ENCODE measurements around the gene HAPLN1. TPM values are rescaled to one million over a fixed set of nuclear protein-coding genes. Genes with fewer than 3 reads are reported as not detected.

The HAPLN1 gene
- total RNA-seq, 1 donor from 2014 or later = 114 TPM

DNA sequence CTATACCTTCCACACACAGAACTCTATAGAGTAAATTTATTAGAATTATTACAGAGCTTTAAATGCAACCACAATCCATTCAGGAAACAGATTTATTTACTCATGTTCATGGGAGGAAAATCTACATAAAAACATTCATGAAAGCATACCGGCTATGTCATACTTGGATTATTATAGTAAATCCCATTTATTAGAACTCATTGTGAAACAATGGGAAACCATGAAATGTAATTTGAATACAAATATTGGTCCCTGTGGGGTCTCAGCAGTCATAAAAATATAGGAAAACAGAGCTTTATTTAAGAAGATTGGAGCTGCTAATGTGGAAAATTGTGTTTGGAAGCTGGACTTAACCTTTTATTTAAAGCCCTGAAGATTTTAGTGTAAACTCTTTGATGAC lies 80.7 kb downstream of the HAPLN1 start:
- Mint-ChIP-seq H3K9me3 (ENCODE audit: unreplicated experiment) (no peaks in the 10 kb centered on the region), H3K4me1 (ENCODE audit: unreplicated experiment) (peaks cover 9% of the 10 kb centered on the region), H3K4me3 (ENCODE audit: unreplicated experiment) (no peak overlapping the region), H3K27me3 (ENCODE audit: unreplicated experiment) (no peaks in the 10 kb centered on the region), H3K36me3 (ENCODE audit: unreplicated experiment) (peaks cover 21% of the 10 kb centered on the region), H3K27ac (ENCODE audit: unreplicated experiment) (no peak overlapping the region)
- no peak for DNase-seq (ENCODE audit: extremely low spot score, unreplicated experiment)
- TF ChIP-seq, protein P1, sequence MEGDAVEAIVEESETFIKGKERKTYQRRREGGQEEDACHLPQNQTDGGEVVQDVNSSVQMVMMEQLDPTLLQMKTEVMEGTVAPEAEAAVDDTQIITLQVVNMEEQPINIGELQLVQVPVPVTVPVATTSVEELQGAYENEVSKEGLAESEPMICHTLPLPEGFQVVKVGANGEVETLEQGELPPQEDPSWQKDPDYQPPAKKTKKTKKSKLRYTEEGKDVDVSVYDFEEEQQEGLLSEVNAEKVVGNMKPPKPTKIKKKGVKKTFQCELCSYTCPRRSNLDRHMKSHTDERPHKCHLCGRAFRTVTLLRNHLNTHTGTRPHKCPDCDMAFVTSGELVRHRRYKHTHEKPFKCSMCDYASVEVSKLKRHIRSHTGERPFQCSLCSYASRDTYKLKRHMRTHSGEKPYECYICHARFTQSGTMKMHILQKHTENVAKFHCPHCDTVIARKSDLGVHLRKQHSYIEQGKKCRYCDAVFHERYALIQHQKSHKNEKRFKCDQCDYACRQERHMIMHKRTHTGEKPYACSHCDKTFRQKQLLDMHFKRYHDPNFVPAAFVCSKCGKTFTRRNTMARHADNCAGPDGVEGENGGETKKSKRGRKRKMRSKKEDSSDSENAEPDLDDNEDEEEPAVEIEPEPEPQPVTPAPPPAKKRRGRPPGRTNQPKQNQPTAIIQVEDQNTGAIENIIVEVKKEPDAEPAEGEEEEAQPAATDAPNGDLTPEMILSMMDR (IDR thresholded peaks at IDR 0.05) = no peak

DNA sequence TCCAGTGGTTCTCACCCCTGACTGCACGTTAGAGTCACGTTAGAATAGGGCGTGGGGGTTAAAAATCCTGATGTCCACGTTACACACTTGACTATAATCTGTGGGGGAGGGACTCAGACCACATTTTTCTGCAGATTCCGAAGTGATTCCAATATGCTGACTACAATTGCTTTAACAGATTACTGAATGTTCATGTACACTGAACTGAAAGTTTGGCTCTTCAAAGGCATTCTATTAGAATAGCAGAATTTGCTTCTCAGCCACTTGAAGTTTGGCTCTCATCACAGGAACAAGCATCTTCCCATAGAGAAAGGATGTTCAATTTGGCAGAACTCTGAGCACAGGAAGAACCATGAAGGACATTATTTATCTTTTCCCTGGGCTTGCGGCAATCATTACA lies 84.5 kb downstream of the HAPLN1 start:
- H3K4me1 Mint-ChIP-seq (ENCODE audit: unreplicated experiment) = peaks cover 25% of the 10 kb centered on the region
- no peak overlapping the region for H3K4me3 Mint-ChIP-seq (ENCODE audit: unreplicated experiment)
- no peak for DNase-seq (ENCODE audit: extremely low spot score, unreplicated experiment)
- H3K9me3 Mint-ChIP-seq (ENCODE audit: unreplicated experiment) = no peaks in the 10 kb centered on the region
- H3K36me3 Mint-ChIP-seq (ENCODE audit: unreplicated experiment) = peaks cover 5% of the 10 kb centered on the region
- H3K27ac Mint-ChIP-seq (ENCODE audit: unreplicated experiment) = no peak overlapping the region
- no peaks in the 10 kb centered on the region for H3K27me3 Mint-ChIP-seq (ENCODE audit: unreplicated experiment)
- TF ChIP-seq, protein P1 (IDR thresholded peaks at IDR 0.05) = no peak

DNA sequence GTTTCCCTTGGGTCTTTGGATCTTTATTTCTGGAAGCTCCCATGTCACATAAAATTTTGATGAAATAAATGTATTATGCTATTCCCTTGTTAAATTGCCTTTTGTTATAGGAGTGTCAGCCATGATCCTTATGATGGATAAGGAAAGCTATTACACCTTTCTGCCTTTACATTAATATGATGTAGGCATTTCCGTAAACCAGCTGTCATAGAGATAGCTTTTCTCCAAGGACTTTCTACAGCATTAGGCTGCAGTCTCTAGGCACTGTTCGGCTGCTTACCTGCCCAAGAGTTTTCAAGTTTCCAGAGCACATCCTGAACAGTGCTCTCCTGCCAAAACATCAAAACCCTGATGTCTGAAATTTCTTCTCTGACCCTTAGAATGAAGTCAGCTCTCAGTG lies 87.4 kb downstream of the HAPLN1 start:
- Mint-ChIP-seq H3K4me3 (ENCODE audit: unreplicated experiment) (no peak overlapping the region), H3K4me1 (ENCODE audit: unreplicated experiment) (peaks cover 36% of the 10 kb centered on the region), H3K27ac (ENCODE audit: unreplicated experiment) (peak overlapping the region; percentile 71), H3K27me3 (ENCODE audit: unreplicated experiment) (no peaks in the 10 kb centered on the region), H3K36me3 (ENCODE audit: unreplicated experiment) (no peaks in the 10 kb centered on the region), H3K9me3 (ENCODE audit: unreplicated experiment) (no peaks in the 10 kb centered on the region)
- TF ChIP-seq, protein P1 (IDR thresholded peaks at IDR 0.05) = no peak
- DNase-seq (ENCODE audit: extremely low spot score, unreplicated experiment) = no peak

DNA sequence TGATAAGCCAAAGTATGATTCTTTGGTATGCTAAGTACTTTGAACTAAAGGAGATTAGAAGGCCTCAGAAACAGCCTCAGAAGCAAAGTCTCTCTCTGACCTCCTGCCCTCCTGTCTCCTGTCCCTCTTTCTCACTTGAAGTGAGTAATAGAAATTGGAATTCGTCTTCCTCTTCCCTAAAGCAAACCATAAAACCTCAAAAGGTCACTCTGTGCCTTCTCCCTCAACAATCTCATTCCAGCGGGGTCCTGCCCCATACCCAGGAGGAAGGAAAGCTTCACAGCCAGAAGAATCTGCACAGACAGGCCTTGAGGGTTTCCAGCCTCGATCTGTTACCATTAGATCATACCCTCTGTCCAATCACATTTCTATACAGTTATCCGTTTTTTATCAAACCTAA lies 87.8 kb downstream of the HAPLN1 start:
- TF ChIP-seq, protein P1 (IDR thresholded peaks at IDR 0.05) = no peak
- H3K4me3 Mint-ChIP-seq (ENCODE audit: unreplicated experiment) = peak overlapping the region; percentile 28
- peaks cover 40% of the 10 kb centered on the region for H3K4me1 Mint-ChIP-seq (ENCODE audit: unreplicated experiment)
- no peaks in the 10 kb centered on the region for H3K9me3 Mint-ChIP-seq (ENCODE audit: unreplicated experiment)
- DNase-seq (ENCODE audit: extremely low spot score, unreplicated experiment) = no peak
- no peaks in the 10 kb centered on the region for H3K36me3 Mint-ChIP-seq (ENCODE audit: unreplicated experiment)
- H3K27ac Mint-ChIP-seq (ENCODE audit: unreplicated experiment) = peak overlapping the region; percentile 71
- H3K27me3 Mint-ChIP-seq (ENCODE audit: unreplicated experiment) = no peaks in the 10 kb centered on the region

DNA sequence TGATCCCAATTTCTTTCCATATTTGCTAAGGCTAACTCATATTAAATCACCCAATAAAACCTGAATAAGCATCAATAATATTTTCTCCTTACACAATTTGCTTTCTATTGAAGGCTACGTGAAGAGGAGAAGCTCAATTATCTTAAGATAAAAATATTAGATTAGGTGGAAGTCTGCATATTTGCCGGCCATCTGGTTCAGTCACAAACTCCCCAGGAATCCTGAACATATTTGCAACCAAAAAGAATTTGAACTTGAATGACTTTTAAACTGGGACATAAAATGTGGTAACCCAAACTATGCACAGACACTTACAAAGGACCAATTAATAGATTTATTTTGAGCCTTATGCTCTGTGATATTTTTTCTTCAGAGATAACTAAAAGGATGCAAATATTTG lies 92.3 kb downstream of the HAPLN1 start:
- Mint-ChIP-seq H3K36me3 (ENCODE audit: unreplicated experiment) (no peaks in the 10 kb centered on the region), H3K4me1 (ENCODE audit: unreplicated experiment) (peaks cover 28% of the 10 kb centered on the region), H3K9me3 (ENCODE audit: unreplicated experiment) (peaks cover 9% of the 10 kb centered on the region), H3K27ac (ENCODE audit: unreplicated experiment) (no peak overlapping the region), H3K27me3 (ENCODE audit: unreplicated experiment) (no peaks in the 10 kb centered on the region), H3K4me3 (ENCODE audit: unreplicated experiment) (no peak overlapping the region)
- DNase-seq (ENCODE audit: extremely low spot score, unreplicated experiment) = no peak
- TF ChIP-seq, protein P1 (IDR thresholded peaks at IDR 0.05) = no peak
